Peyer's patch (tissue), 4 donors: ENCODE data around the gene PRIM1.
"Not testable (repeated sequence)": the region's sequence is repeated elsewhere in the genome, so short reads cannot be mapped to it uniquely, and the experiment has no call there.

Experiments
- POLR2A ChIP-seq, 2 donors: fragments of 450-650 bp; IDR thresholded peaks; one replicate each; pipeline ENCODE4 v1.5.1; 2017; ENCODE audit warnings: antibody characterized with exemption in 2 of 2, mild to moderate bottlenecking in 2 of 2, moderate library complexity in 2 of 2
- TF ChIP-seq, protein P1 (sequence below), 6 experiments: fragments of 450-650 bp in 4 of 6; fragments of 200-600 bp in 2 of 6; sonication (generic) in 1 of 6; IDR thresholded peaks; one replicate each; pipeline ENCODE4 v1.5.1; 2017 to 2019; ENCODE audit warnings: antibody characterized with exemption in 6 of 6, mild to moderate bottlenecking in 3 of 6, moderate library complexity in 1 of 6

DNA sequence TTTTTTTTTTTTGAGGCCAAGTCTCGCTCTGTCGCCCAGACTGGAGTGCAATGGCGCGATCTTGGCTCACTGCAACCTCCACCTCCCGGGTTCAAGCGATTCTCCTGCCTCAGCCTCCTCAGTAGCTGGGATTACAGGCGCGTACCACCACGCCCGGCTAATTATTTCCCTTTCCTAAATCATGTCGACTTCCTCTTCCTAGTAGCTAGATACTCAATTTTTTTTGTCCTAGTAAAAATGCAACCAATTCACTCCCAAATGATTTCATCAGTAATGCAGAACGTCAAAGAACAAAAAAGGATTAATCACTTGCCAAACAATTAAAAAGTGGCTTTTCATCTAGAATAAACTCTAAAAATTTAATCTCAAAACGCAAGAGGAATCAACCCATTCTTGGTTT, 1.5 kb downstream of the PRIM1 start:
- TF ChIP-seq, protein P1, sequence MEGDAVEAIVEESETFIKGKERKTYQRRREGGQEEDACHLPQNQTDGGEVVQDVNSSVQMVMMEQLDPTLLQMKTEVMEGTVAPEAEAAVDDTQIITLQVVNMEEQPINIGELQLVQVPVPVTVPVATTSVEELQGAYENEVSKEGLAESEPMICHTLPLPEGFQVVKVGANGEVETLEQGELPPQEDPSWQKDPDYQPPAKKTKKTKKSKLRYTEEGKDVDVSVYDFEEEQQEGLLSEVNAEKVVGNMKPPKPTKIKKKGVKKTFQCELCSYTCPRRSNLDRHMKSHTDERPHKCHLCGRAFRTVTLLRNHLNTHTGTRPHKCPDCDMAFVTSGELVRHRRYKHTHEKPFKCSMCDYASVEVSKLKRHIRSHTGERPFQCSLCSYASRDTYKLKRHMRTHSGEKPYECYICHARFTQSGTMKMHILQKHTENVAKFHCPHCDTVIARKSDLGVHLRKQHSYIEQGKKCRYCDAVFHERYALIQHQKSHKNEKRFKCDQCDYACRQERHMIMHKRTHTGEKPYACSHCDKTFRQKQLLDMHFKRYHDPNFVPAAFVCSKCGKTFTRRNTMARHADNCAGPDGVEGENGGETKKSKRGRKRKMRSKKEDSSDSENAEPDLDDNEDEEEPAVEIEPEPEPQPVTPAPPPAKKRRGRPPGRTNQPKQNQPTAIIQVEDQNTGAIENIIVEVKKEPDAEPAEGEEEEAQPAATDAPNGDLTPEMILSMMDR (IDR thresholded peaks at IDR 0.05): not testable (repeated sequence)
- not testable (repeated sequence) for TF ChIP-seq POLR2A (IDR thresholded peaks at IDR 0.05)
